Frontal cortex (tissue), 4 donors: Measurements from ENCODE around the gene RNF34. TPM values are rescaled to one million over a fixed set of nuclear protein-coding genes. Genes with fewer than 3 reads are reported as not detected.

Experiments
- DNase-seq, 2 donors: peaks; one replicate each; pipeline ENCODE4 v3.0.0; 2012; ENCODE audit warnings: low spot score in 2 of 2
- FAIRE-seq: peaks from 2 replicates; lab custom pipeline; 2012; peaks lifted over from hg19 to GRCh38; lab: Jason Lieb, UNC
- total RNA-seq: library from RNA; depleted of rRNA; stranded (reverse); fragments of >200 nt; gene quantifications from one replicate; pipeline ENCODE4 v1.2.3, GENCODE V29; 2014
- donor health status: control.
- donor health status: control.
- donor health status: control.

The RNF34 gene
- total RNA-seq, 1 donor from 2014 or later: 74.2 TPM

DNA sequence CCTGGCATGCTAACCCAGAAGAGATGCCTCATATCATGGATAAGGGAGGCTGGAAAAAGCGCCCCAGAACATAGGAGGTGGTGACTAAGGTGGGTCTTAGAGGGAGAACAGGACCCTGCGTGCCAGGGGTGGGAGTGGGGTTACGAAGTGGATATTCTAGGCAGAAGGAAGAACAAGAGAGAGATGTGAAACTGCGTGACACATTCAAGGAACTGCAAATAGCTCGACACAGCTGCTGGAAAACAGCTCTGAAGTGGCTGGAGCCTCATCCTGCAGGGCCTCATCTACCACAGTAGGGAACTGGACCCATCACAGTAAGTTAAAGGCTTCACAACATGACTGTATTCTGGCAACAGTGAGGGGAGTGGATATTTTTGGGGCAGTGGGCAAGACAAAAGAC is 61.1 kb downstream of the RNF34 start:
- FAIRE-seq (no peak), DNase-seq (no peak)

DNA sequence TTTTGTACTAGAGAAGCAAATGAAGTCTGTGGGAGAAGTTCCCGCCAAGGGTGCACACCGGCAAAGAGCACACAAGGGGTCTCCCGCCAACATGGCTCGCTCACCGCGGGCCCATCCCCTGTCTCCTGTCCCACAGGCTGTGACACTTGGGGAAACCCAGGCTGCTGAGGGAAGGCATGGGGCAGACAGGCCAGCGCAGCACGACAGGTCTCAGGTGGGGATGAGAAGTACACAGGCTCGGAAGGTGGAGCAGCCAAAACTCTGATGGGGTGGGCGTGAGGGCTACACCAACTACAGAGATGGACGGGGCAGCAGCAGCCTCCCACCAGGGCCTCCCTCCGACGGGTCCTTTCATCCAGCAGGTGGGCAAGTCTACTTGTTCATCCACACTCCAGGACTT is 64.4 kb downstream of the RNF34 start:
- FAIRE-seq: no peak

DNA sequence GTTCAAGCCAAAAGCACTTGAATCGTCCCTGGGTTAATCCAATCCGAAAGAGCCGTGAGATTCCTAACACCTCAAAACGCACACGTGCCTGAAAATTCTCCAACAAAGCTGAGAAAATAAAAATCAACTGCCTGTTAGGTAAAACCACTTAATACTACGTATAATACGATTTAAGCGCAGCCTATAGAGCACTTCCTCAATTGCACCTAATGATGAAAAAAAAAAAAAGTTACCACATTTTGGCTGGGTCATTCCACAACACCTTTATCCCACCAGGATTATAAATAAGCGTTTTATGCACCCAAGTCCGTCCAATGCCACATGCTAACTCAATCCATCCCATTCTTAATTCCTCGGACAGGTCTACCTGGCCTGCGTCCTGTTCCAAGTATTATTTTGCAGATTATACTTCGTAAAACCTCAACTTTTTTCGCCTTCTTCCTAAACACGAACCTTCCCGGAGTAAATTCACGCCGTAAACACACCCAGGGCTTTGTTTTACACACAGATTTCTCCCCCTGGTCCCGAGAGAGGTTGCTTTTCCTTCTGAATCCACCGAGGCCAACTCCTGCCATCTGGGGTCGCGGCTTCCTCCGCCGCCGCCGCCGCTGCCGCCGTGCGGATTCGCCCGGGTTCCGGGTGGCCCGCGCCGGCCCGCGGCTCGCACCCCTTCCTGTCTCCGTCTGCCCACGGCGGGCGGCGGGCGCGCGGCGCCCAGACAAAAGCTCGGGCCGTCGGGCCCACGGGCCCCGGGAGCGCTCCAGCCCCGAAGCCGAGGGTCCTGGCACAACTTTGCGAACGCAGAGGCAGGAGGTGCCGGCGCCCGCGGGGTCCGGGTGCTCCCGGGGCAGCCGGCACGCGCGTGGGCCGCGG is 66.2 kb downstream of the RNF34 start:
- FAIRE-seq: no peak

More for the DNA sequence above, 64.4 kb downstream of the RNF34 start:
- no peak for DNase-seq

DNA sequence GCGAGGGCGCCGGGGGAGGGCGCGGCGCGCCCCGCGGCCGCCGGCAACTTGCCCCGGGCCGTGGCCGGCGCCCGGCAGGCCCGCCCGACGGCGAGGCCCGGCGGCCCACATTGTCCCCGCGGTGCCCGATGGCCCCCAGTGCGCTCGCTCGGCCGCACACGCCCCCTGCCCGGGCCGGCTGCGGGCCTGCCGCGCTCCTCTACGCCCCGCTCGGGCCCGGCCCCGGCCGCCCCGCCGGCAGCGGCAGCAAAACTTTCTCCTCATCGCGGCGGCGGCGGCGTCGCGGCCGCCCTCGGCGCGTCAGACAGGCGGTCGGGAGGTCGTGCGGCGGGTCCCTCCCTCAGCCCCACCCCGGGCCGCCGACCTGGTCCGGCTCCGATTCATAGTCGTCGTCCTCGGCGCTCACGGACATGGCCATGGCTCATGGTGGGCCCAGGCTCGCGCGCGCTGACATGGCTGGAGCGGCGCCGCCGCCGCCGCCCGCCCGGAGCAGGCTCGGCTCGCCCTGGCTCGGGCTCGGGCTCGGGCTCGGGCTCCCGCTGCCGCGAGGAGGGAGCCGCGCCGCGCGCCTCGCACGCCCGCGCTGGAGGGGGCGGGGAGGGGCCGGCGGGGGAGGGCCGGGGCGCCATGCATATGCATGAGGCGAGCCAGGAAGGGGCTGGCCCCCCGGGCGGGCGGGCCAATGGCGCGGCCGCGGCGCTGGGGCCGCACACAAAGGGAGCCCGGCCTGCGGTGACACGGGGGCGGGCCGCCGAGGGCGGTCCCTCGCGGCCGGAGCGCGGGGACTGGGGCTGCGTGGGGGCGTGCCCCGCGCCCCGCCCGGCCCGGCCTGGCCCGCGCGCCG is 67.1 kb downstream of the RNF34 start:
- DNase-seq (peak; percentile 97 to 99), FAIRE-seq (no peak)

More for the DNA sequence above, 66.2 kb downstream of the RNF34 start:
- DNase-seq: no peak

DNA sequence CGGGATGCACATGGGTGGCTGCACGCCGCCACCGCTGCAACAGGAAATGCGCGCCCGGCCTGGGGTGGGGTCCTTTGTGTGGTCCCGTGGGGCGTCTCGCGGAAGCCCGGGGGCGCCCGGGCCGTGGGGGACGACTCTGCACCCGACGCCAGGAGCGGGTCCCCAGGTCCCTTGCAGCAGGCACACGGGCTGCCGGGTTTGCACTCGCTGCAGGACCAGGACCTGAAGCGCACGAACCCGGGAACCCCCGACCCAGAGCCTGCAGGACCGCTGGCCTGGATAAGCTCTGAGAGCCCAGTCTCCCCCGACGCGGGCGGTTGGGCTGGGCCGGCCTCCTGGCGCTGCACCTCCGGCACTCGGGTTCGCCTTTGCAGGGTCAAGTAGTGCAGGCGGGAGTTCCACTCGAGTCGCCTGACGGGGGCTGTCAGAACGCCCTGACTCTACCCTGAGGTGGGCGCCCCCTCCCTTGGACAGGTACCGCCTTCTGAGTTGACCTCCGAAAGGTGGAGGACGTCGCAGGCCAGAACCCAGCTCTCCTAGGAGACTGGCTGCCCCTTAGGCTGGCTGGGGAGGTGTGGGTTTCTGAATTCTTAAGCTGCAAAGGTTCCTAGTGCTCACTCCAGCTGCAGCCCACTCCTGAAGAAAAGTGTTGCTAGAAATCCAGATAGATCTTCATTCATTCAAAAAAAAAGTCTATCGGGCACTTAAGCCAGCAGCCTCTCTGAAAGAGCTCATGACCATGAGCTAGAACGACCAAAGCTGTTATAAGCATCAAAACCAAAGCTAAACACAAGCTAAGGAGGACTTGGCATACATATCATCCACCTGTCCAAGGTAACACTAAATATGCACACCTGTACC is 68.0 kb downstream of the RNF34 start:
- FAIRE-seq: no peak
- no peak for DNase-seq

DNA sequence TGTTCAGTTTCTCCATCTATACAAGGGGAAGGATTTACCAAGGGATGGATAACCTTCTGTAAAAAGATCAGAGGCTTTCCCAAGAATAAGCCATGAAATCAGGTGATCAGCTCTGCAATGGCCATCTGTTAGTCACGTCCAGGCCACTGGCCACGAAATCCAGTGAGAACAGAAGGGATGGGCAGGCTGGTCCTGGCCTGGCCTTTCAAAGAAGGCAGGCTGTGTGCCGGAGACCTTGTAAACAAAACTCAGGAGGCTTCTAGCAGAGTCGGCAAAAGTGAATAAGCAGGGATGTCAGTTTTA is 68.5 kb downstream of the RNF34 start:
- no peak for FAIRE-seq
- DNase-seq: no peak

DNA sequence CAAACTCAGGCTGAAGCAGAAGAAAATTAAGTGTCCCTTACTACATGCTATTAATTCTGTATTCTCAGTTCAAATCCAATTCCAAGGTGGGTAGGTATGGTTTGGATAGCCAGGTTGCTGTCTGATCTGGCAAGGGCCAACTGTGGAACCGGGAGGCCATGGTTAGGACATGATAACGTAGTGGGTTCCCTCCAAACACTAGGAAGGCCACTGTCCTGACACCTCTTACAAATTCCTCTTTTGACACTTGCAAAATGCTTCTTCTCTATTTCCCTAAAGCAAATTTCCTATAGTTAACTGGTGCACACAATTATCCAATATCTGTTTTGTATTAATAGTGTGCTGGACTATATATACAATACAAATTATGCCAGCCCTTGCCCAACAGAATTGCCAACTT is 70.8 kb downstream of the RNF34 start:
- FAIRE-seq: no peak
- no peak for DNase-seq

DNA sequence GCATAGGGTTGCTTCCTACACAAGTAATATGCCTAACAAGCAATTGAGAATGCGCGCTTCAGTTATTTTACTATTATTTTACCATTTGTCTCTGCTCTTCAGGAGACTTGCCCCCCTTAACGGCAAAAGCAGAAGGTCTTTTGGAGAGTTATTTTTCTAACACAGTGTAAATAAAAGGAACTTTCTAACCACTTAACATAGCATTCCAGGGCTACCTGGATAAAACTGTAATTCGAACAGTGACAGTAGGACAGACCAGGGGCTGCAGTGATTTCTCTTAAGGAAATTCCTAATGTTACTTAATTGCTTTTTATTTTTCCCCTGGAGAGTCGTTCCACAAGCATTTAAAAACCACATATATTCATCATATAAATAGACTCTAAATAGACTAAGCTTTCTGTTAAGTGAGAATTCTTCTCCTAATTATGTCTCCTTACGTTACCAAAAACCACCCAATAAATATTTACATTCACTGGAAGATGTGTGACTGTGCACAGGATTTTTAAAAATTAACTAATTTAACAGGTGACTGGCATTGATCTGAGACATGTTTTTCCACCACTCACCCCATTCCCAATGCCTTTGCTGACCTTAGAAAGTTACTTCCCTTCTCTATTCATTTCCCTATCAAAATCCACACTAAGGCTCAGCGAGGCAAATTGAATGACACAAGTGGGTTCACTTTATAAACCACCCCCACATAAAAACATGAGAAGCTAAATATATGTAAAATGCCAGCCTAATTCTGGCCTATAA is 72.4 kb downstream of the RNF34 start:
- FAIRE-seq: no peak
- DNase-seq: no peak

Other genes starting within 250 kb of the RNF34 start
- gene P2RX4, start 190.0 kb upstream of the RNF34 start, total RNA-seq: 5.3 TPM
- 38.3 TPM for gene CAMKK2, start 103.4 kb upstream of the RNF34 start, total RNA-seq
- 142 TPM for gene ANAPC5, start 47.7 kb upstream of the RNF34 start, total RNA-seq
- gene KDM2B, start 180.9 kb downstream of the RNF34 start, total RNA-seq: 99.5 TPM
- 1.6 TPM for gene ORAI1, start 226.4 kb downstream of the RNF34 start, total RNA-seq